ELR (cell line): ENCODE data around the gene ASIC2.

Experiments used
- DNase-seq: peaks from one replicate; pipeline ENCODE4 v3.0.0-alpha.2; 2015; ENCODE audit warnings: low read depth

Gene ASIC2

GRCh38 chr17:33152783-33153182 is 140.3 kb downstream of the ASIC2 start:
- no peak for DNase-seq

- no peak for DNase-seq
Observed at GRCh38 chr17:33151565-33151964, 141.5 kb downstream of the ASIC2 start.

GRCh38 chr17:33145941-33146340 is 147.2 kb downstream of the ASIC2 start:
- no peak for DNase-seq

GRCh38 chr17:33144837-33145236 is 148.3 kb downstream of the ASIC2 start:
- DNase-seq: no peak

- peak; percentile 8 for DNase-seq
Observed at GRCh38 chr17:33142705-33143299, 150.3 kb downstream of the ASIC2 start.

- DNase-seq: no peak
Observed at GRCh38 chr17:33140413-33141099, 152.5 kb downstream of the ASIC2 start.

GRCh38 chr17:33138627-33139026 is 154.5 kb downstream of the ASIC2 start:
- no peak for DNase-seq

GRCh38 chr17:33137426-33137825 is 155.7 kb downstream of the ASIC2 start:
- no peak for DNase-seq

GRCh38 chr17:33135691-33136090 is 157.4 kb downstream of the ASIC2 start:
- no peak for DNase-seq

GRCh38 chr17:33131620-33132019 is 161.5 kb downstream of the ASIC2 start:
- no peak for DNase-seq

- DNase-seq: no peak
Observed at GRCh38 chr17:33127706-33128105, 165.4 kb downstream of the ASIC2 start.

GRCh38 chr17:33126086-33126485 is 167.0 kb downstream of the ASIC2 start:
- DNase-seq: no peak

- DNase-seq: no peak
Observed at GRCh38 chr17:33125552-33125950, 167.5 kb downstream of the ASIC2 start.

GRCh38 chr17:33124871-33125551 is 168.1 kb downstream of the ASIC2 start:
- no peak for DNase-seq

GRCh38 chr17:33124185-33124584 is 168.9 kb downstream of the ASIC2 start:
- no peak for DNase-seq

- no peak for DNase-seq
Observed at GRCh38 chr17:33121756-33122155, 171.3 kb downstream of the ASIC2 start.

- DNase-seq: no peak
Observed at GRCh38 chr17:33121272-33121671, 171.8 kb downstream of the ASIC2 start.

- DNase-seq: no peak
Observed at GRCh38 chr17:33120103-33120502, 173.0 kb downstream of the ASIC2 start.

- DNase-seq: no peak
Observed at GRCh38 chr17:33118391-33119075, 174.6 kb downstream of the ASIC2 start.

GRCh38 chr17:33116021-33116551 is 177.0 kb downstream of the ASIC2 start:
- DNase-seq: no peak

- no peak for DNase-seq
Observed at GRCh38 chr17:33115366-33115765, 177.7 kb downstream of the ASIC2 start.

- DNase-seq: no peak
Observed at GRCh38 chr17:33113991-33114370, 179.1 kb downstream of the ASIC2 start.
